Measurements from ENCODE around the gene HS6ST3. TPM values are rescaled to one million over a fixed set of nuclear protein-coding genes. Genes with fewer than 3 reads are reported as not detected.

HS6ST3 gene
- total and polyA plus RNA-seq, 2 donors (not counting 3 experiments of a cell fraction or from before 2014, with no cell fraction given), result 0.03 to 0.15 TPM

GRCh38 chr13:96851856-96852445 is 762.0 kb downstream of the HS6ST3 start:
- Histone ChIP-seq H3K27me3 (ENCODE audit: control insufficient read depth in 2 of 2, insufficient read depth in 2 of 2, low read length in 2 of 2) (no peaks in the 10 kb centered on the region), H3K4me2 (ENCODE audit: insufficient read depth, low read length) (no peak overlapping the region), H3K9me1 (replicated peaks; ENCODE audit: control insufficient read depth, extremely low read depth, insufficient read depth, low read length) (no peaks in the 10 kb centered on the region), H3K9me3 (replicated peaks; ENCODE audit: control insufficient read depth, insufficient read depth, low read length) (no peaks in the 10 kb centered on the region), H3K79me2 (ENCODE audit: control insufficient read depth, insufficient read depth, low read length) (no peaks in the 10 kb centered on the region), H2AFZ (ENCODE audit: low read depth, low read length) (no peak overlapping the region), H4K20me1 (replicated peaks; ENCODE audit: control insufficient read depth, extremely low read depth, insufficient read depth, low read length) (no peaks in the 10 kb centered on the region), H3K4me3 (replicated peaks in 1 of 3; ENCODE audit: insufficient read depth in 1 of 3, low read depth in 1 of 3, low read length in 3 of 3) (no peak overlapping the region), H3K27ac (ENCODE audit: insufficient read depth, low read depth, low read length) (no peak overlapping the region), H3K4me1 (ENCODE audit: control insufficient read depth, extremely low read depth, insufficient read depth, low read length) (no peaks in the 10 kb centered on the region), H3K9ac (replicated peaks; ENCODE audit: extremely low read depth, insufficient read depth, low read length) (no peak overlapping the region), H3K36me3 (ENCODE audit: control insufficient read depth in 2 of 2, extremely low read depth in 1 of 2, insufficient read depth in 2 of 2, low read length in 2 of 2) (no peaks in the 10 kb centered on the region)
- intact Hi-C loops (cut with micrococcal nuclease), result no loop called here
- CTCF ChIA-PET, result no interaction called here
- POLR2A ChIA-PET, result no interaction called here
- no peak for FAIRE-seq
- TF ChIP-seq GATA2 (IDR thresholded peaks at IDR 0.05; ENCODE audit: insufficient read depth, insufficient read length, low read depth, low read length), result no peak
- TF ChIP-seq, protein P1, sequence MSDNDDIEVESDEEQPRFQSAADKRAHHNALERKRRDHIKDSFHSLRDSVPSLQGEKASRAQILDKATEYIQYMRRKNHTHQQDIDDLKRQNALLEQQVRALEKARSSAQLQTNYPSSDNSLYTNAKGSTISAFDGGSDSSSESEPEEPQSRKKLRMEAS (IDR thresholded peaks at IDR 0.05; ENCODE audit: insufficient read depth, insufficient read length), result no peak
- DNase-seq (ENCODE audit: low read depth, low spot score), result no peak
- BruUV-seq (replicated peaks), result no TSS peak
- dilution Hi-C loops (cut with MboI; ENCODE audit: extremely low pct_ligation_motif_present, low sequenced_read_pairs), result no loop called here

- ChIA-PET CTCF (no interaction called here), POLR2A (no interaction called here)
- Histone ChIP-seq H2AFZ (ENCODE audit: low read depth, low read length) (no peak overlapping the region), H3K9me3 (replicated peaks; ENCODE audit: control insufficient read depth, insufficient read depth, low read length) (no peaks in the 10 kb centered on the region), H3K9ac (replicated peaks; ENCODE audit: extremely low read depth, insufficient read depth, low read length) (no peak overlapping the region), H3K79me2 (ENCODE audit: control insufficient read depth, insufficient read depth, low read length) (no peaks in the 10 kb centered on the region), H3K27ac (ENCODE audit: insufficient read depth, low read depth, low read length) (no peak overlapping the region), H3K4me2 (ENCODE audit: insufficient read depth, low read length) (no peak overlapping the region), H3K27me3 (ENCODE audit: control insufficient read depth in 2 of 2, insufficient read depth in 2 of 2, low read length in 2 of 2) (no peaks in the 10 kb centered on the region), H3K4me1 (ENCODE audit: control insufficient read depth, extremely low read depth, insufficient read depth, low read length) (no peaks in the 10 kb centered on the region), H3K9me1 (replicated peaks; ENCODE audit: control insufficient read depth, extremely low read depth, insufficient read depth, low read length) (no peaks in the 10 kb centered on the region), H4K20me1 (replicated peaks; ENCODE audit: control insufficient read depth, extremely low read depth, insufficient read depth, low read length) (no peaks in the 10 kb centered on the region), H3K4me3 (replicated peaks in 1 of 3; ENCODE audit: insufficient read depth in 1 of 3, low read depth in 1 of 3, low read length in 3 of 3) (no peak overlapping the region), H3K36me3 (ENCODE audit: control insufficient read depth in 2 of 2, extremely low read depth in 1 of 2, insufficient read depth in 2 of 2, low read length in 2 of 2) (no peaks in the 10 kb centered on the region)
- no peak for FAIRE-seq
- no peak for DNase-seq (ENCODE audit: low read depth, low spot score)
- intact Hi-C loops (cut with micrococcal nuclease), result no loop called here
- dilution Hi-C loops (cut with MboI; ENCODE audit: extremely low pct_ligation_motif_present, low sequenced_read_pairs), result no loop called here
- TF ChIP-seq GATA2 (IDR thresholded peaks at IDR 0.05; ENCODE audit: insufficient read depth, insufficient read length, low read depth, low read length) (no peak), JUN (IDR thresholded peaks at IDR 0.05; ENCODE audit: borderline replicate concordance, insufficient read depth, insufficient read length, low read depth) (no peak), CTCF (IDR thresholded peaks at IDR 0.05; ENCODE audit: extremely low read depth in 1 of 2, insufficient read depth in 1 of 2, low read depth in 1 of 2, low read length in 2 of 2) (no peak), FOS (IDR thresholded peaks at IDR 0.05; ENCODE audit: borderline replicate concordance, insufficient read depth, low read length) (no peak), MYC (IDR thresholded peaks at IDR 0.05; ENCODE audit: low read depth, low read length) (no peak), POLR2A (IDR thresholded peaks at IDR 0.05; ENCODE audit: low read depth, low read length) (no peak), EZH2 (IDR thresholded peaks at IDR 0.05; ENCODE audit: borderline replicate concordance, low read depth, low read length, severe bottlenecking) (no peak), POLR2AphosphoS5 (IDR thresholded peaks at IDR 0.05; ENCODE audit: insufficient read depth, low read depth, low read length) (no peak)
- TF ChIP-seq, protein P1 (IDR thresholded peaks at IDR 0.05; ENCODE audit: insufficient read depth, insufficient read length), result no peak
- BruUV-seq (replicated peaks), result no TSS peak
Observed at GRCh38 chr13:96858133-96858826, 768.4 kb downstream of the HS6ST3 start.

Data from endothelial cell of umbilical vein (primary cell).